ENCODE results near the gene GNG13. TPM values are rescaled to one million over a fixed set of nuclear protein-coding genes. Genes with fewer than 3 reads are reported as not detected.

The GNG13 gene
- total and polyA plus RNA-seq, 9 of the 15 experiments (the other 6 are each of a cell fraction or from before 2014, with no cell fraction given), result not detected

- TF ChIP-seq AFF1 (IDR thresholded peaks at IDR 0.05; ENCODE audit: low read depth in 1 of 2, partially characterized antibody in 2 of 2) (no peak), DEAF1 (CRISPR knock-in tag; IDR thresholded peaks at IDR 0.05) (peak; percentile 70), CTCFL (IDR thresholded peaks at IDR 0.05; ENCODE audit: borderline replicate concordance, insufficient read depth, low read depth, low read length, poor library complexity, severe bottlenecking) (peak; percentile 85), SAFB (IDR thresholded peaks at IDR 0.05; ENCODE audit: borderline replicate concordance, low read depth, low read length) (0 out of 2 replicates have a peak, but pooled peaks have one; percentile 61), ZFX (CRISPR knock-in tag; IDR thresholded peaks at IDR 0.05) (peak; percentile 31; the same call in 1 of the 2 replicates), NONO (IDR thresholded peaks at IDR 0.05; ENCODE audit: low read depth in 2 of 2, low read length in 1 of 2) (peak in 1 of 2 experiments; percentile 65; a peak in 1 of 4 replicates), XRCC5 (IDR thresholded peaks at IDR 0.05; ENCODE audit: low read depth, low read length) (no peak)
Measured at GRCh38 chr16:785563-786535, 14.7 kb downstream of the GNG13 start (continued).

Measured in K562 (cell line).